ENCODE data around the gene ST6GALNAC5.
"Not testable (repeated sequence)": the region's sequence is repeated elsewhere in the genome, so short reads cannot be mapped to it uniquely, and the experiment has no call there.

Gene ST6GALNAC5

GRCh38 chr1:76867342-76868130, at the start of gene ST6GALNAC5:
ST6GALNAC5 (plus strand) TSS chr1:76867480.
- DNase-seq (ENCODE audit: low read depth in 2 of 2): no peak

GRCh38 chr1:76820028-76820427, 47.3 kb upstream of the ST6GALNAC5 start:
- no peak for DNase-seq (ENCODE audit: low read depth in 2 of 2)

GRCh38 chr1:76822961-76823360, 44.3 kb upstream of the ST6GALNAC5 start:
- not testable (repeated sequence) for DNase-seq (ENCODE audit: low read depth in 2 of 2)

GRCh38 chr1:76824106-76824505, 43.2 kb upstream of the ST6GALNAC5 start:
- DNase-seq (ENCODE audit: low read depth in 2 of 2): no peak

- DNase-seq (ENCODE audit: low read depth in 2 of 2): no peak
These were observed 41.0 kb upstream of the ST6GALNAC5 start for GRCh38 chr1:76826072-76826845.

GRCh38 chr1:76827066-76827465, 40.2 kb upstream of the ST6GALNAC5 start:
- no peak for DNase-seq (ENCODE audit: low read depth in 2 of 2)

- DNase-seq (ENCODE audit: low read depth in 2 of 2): no peak
These were observed 36.9 kb upstream of the ST6GALNAC5 start for GRCh38 chr1:76830373-76830772.

GRCh38 chr1:76832521-76832920, 34.8 kb upstream of the ST6GALNAC5 start:
- no peak for DNase-seq (ENCODE audit: low read depth in 2 of 2)

- no peak for DNase-seq (ENCODE audit: low read depth in 2 of 2)
These were observed 34.1 kb upstream of the ST6GALNAC5 start for GRCh38 chr1:76833151-76833550.

GRCh38 chr1:76833856-76834255, 33.4 kb upstream of the ST6GALNAC5 start:
- no peak for DNase-seq (ENCODE audit: low read depth in 2 of 2)

GRCh38 chr1:76835203-76835602, 32.1 kb upstream of the ST6GALNAC5 start:
- DNase-seq (ENCODE audit: low read depth in 2 of 2): no peak

GRCh38 chr1:76840278-76840677, 27.0 kb upstream of the ST6GALNAC5 start:
- DNase-seq (ENCODE audit: low read depth in 2 of 2): no peak

GRCh38 chr1:76841460-76841859, 25.8 kb upstream of the ST6GALNAC5 start:
- DNase-seq (ENCODE audit: low read depth in 2 of 2): no peak

GRCh38 chr1:76843821-76844464, 23.3 kb upstream of the ST6GALNAC5 start:
- no peak for DNase-seq (ENCODE audit: low read depth in 2 of 2)

- no peak for DNase-seq (ENCODE audit: low read depth in 2 of 2)
These were observed 13.0 kb upstream of the ST6GALNAC5 start for GRCh38 chr1:76854255-76854654.

GRCh38 chr1:76856104-76856503, 11.2 kb upstream of the ST6GALNAC5 start:
- no peak for DNase-seq (ENCODE audit: low read depth in 2 of 2)

- DNase-seq (ENCODE audit: low read depth in 2 of 2): no peak
These were observed 10.1 kb upstream of the ST6GALNAC5 start for GRCh38 chr1:76857138-76857537.

GRCh38 chr1:76857973-76858372, 9.3 kb upstream of the ST6GALNAC5 start:
- no peak for DNase-seq (ENCODE audit: low read depth in 2 of 2)

- no peak for DNase-seq (ENCODE audit: low read depth in 2 of 2)
These were observed 6.1 kb upstream of the ST6GALNAC5 start for GRCh38 chr1:76861149-76861548.

GRCh38 chr1:76862447-76862846, 4.8 kb upstream of the ST6GALNAC5 start:
- no peak for DNase-seq (ENCODE audit: low read depth in 2 of 2)

GRCh38 chr1:76864383-76864782, 2.9 kb upstream of the ST6GALNAC5 start:
- DNase-seq (ENCODE audit: low read depth in 2 of 2): no peak

- no peak for DNase-seq (ENCODE audit: low read depth in 2 of 2)
These were observed 1.5 kb upstream of the ST6GALNAC5 start for GRCh38 chr1:76865696-76866286.
